C1 segment of cervical spinal cord (tissue), 14 donors: ENCODE results near the gene SRGAP2C.
"Not testable (repeated sequence)": the region's sequence is repeated elsewhere in the genome, so short reads cannot be mapped to it uniquely, and the experiment has no call there.

ENCODE experiments used
- DNase-seq, 14 donors: peaks; one replicate each; lab custom pipeline; 2025; lab: John Stamatoyannopoulos, UW

Gene SRGAP2C

GRCh38 chr1:121418369-121419049 lies 233.7 kb downstream of the SRGAP2C start:
- peak in 1 of 14 donors; percentile 18 for DNase-seq

GRCh38 chr1:121419050-121419615 lies 234.4 kb downstream of the SRGAP2C start:
- not testable (repeated sequence) for DNase-seq

- DNase-seq: not testable (repeated sequence)
These were observed 236.7 kb downstream of the SRGAP2C start for GRCh38 chr1:121421490-121421889.

DNA sequence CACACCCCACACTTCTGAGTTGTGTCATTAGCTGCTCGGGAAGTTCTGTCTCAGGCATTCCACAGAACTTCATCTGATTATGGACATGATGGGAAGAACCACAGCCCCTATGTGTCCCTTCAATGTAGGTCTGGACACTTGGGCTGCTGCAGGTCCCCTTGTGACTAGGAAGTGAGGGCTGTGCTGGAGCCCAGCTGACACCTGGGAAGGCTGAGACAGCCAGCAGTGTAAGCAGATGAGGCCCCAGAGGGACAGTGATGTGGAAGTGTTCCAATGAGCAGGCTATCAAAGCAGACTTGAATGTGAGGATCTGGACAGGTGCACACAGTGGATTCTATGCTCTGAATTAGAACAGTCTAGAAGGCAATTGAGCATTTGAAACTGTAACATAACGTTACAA lies 239.2 kb downstream of the SRGAP2C start:
- peak in 1 of 14 donors; percentile 1 for DNase-seq

DNA sequence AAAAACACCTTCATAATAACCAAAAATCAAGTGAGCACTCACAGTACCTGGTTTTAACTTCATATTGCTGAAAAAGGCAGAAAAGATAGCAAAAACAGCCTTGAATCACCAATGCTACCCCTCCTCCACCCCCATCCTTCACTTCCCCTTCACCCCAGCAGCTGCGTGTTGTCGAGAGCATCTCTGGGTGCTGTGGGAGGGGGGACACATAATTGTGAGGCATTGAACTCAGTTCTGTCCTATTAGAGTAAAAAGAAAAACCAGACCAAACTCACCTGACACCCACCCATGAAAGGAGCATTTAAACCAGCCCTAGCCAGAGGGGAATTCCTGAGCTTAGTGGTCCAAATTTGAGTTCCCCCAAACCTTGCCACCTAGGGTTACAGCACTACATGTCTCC lies 248.7 kb downstream of the SRGAP2C start:
- not testable (repeated sequence) for DNase-seq

DNA sequence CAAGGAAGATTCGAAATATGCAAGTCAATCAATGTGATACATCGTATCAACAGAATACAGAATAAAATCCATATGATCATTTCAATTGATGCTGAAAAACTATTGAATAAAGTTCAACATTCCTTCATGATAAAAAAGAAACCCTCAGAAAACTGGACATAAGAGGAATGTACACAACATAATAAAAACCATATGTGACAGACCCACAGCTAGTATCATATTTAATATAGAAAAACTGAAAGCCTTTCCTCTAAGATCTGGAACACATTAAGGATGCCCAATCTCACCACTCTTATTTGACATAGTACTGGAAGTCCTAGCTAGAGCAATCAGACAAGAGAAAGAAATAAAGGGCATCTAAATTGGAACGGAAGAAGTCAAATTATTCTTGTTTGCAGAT lies 254.1 kb downstream of the SRGAP2C start:
- DNase-seq: not testable (repeated sequence)

GRCh38 chr1:121440993-121441392 lies 256.2 kb downstream of the SRGAP2C start:
- no peak for DNase-seq
